HG03565 (cell line): ENCODE data around the gene NTF3.

Experiments
- ATAC-seq: cut with Tn5 transposase; IDR thresholded peaks from one replicate; pipeline ENCODE4 v1.9.1; 2021; ENCODE audit warnings: mild to moderate bottlenecking, moderate library complexity; ENCODE audit not compliant: unreplicated experiment

Gene NTF3

DNA sequence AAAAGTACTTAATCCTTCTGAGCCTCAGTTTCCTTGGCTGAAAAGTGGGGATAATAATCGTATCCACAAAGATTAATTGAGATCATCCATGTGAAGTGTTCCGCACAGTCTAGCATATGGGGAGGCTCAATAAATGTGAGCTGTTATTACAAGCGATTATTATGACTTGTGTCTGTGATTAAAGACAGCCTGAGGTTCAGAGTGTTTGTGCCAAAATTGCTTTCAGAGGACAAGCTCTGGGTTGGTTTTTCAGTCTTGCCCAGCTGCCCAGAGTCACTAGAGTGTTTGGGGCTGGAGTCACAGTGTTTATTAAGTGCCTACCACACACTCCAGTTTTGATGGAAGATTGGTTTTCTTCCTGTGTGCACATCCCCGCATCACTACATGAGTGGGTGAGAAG is 53.5 kb downstream of the NTF3 start:
- ATAC-seq, result no peak

DNA sequence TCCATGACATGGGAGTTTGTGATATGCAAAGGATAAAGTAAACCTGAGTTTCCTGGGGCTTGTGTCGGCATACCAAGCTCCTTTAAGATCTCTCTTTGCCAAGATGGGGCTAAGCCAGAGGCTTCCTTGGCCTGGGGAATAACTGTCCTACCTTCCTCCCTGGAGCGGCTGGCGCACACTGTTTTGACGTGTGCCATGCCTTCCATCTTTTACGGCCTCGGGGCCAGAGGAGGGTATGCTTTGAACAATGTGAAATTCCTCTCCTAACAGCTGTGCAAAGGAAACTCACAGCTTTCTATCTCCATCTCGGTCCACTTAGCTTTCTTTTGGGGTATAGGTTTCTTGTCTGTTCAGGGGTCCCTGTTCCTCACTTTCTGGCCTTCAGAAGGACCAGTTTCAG is 55.2 kb downstream of the NTF3 start:
- ATAC-seq, result no peak

DNA sequence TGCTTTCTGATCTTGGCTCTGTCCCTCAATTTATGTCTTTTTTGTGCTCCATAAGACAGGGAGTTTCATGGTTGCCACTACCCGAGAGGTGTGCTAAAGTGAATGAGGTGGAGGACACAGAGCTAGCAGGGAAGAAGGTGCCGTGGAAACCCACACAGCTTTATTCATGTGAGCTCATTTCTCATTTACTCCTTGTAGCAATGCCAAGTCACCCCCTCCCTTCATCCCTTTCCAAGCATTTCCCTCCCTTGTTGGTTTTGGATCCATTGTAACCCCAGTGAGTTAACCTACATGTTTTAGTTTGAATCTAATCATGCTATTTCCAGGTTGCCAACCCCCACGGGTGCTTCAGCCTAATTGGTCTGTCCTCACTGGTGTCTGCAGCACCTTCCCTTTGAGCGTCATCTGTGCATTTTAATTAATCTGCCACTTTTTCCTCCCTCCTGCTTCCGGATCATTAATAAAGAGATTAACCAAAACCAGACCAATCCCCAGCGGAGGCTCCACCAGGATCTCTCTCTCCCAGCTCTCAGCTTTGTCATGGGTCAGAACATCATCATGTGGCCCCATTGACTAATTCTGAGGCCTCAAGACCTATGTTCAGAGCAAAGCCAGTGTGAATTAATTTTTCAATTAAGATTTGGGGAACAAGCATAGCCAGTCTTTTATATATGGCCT is 56.2 kb downstream of the NTF3 start:
- no peak for ATAC-seq

DNA sequence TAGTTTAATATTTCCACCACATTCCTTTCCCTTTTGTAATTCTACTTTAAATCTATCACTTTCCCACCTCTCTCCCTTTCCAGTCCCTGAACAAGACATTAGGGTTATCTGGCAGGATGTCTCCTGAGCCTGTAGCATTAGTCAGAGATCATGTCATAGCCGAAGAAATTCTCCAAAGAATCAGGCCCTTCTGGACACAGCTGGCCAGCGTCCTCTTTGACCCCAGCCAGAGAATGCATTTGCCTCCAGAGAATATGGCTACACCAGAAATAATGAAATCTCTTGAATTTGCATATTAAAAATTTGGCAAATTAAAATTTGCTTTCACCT is 56.7 kb downstream of the NTF3 start:
- no peak for ATAC-seq

DNA sequence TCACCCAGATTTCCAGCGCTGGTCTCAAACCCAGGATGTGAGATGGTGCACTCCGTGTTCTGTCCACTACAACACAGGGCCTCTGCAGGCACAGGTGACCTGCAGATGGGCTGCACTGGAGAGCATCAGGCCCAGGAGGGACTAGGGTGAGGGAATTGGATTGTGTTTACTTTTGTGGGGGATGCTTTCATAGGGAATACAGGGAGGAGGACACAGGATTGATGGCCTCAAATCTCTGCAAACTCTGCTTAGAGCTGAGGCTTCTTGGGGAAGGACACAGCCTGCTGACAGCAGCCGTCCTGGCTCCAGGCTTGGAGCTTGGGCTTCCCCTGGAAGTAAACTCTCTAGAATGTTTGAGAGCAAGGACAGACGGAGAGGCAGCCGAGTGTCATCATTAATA is 57.1 kb downstream of the NTF3 start:
- no peak for ATAC-seq

DNA sequence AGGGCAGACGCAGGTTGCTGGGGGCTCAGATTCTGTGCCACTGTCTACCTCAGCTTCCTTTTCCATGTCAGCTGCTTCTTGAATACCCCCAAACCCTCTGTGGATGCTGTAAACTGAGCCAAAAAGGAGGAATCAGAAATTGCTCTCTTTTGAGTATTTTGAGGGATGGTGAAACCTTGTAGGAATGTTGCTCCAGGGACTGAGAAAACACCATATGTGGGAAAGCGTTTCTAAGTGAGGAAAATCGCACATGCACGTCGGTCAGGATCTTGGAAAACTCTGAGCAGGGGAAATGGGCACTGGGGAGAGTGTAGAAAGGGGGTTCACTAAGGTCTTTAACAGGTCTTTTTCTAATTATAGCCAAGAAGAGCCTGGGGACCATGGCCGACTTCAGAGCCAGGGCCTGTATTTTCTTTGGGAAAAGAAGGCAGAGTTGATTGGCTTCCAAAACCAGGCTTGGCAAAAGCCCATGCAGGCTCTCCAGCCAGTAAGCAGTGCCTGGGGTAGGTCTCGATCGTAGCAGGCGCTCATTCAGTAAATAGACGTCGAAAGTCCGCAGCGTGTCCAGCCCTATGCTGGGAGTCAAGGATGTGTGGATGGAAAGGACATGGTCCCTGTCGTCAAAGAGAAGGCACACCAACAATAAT is 58.0 kb downstream of the NTF3 start:
- no peak for ATAC-seq

DNA sequence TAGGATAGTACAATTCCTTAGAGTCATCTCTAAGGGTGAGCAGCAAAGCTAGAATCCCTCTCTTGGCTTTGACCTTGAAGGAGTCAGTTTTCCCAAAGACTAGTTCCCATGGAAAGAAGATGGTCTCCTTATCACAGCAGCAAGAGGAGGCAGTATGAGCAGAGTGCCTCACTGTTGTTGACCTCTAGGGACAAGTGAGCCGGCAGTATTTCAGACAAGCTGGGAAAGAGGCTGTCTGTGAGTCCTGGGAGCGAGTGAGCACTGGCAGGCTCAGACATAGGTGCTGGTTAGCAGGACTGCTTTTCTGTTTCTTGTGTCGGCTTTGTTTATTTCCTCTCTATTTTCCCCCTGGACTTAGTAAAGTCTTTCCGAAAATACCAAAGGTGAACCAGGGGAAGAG is 60.7 kb downstream of the NTF3 start:
- ATAC-seq, result no peak

DNA sequence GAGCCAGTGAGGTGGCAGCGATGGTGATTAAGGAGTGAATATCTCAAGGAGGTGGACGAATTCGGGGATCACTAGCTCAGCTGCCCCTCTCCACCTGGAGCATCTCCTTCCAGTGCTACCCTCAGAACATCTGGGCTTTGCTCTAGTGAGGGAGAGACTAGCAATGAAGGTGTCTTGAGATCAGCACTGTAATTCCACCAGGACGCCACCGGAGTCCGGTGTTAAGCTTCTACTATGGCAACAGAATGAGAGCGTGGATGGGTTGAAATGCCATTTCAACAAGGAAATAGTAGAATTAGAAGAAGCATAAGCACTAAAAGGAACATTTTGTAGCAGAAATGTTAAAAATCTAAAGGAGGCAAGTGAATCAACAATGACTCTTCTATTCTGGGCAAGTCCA is 61.1 kb downstream of the NTF3 start:
- no peak for ATAC-seq

DNA sequence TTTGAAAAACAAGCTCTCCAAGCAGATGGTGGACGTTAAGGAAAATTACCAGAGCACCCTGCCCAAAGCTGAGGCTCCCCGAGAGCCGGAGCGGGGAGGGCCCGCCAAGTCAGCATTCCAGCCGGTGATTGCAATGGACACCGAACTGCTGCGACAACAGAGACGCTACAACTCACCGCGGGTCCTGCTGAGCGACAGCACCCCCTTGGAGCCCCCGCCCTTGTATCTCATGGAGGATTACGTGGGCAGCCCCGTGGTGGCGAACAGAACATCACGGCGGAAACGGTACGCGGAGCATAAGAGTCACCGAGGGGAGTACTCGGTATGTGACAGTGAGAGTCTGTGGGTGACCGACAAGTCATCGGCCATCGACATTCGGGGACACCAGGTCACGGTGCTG is 62.4 kb downstream of the NTF3 start:
- ATAC-seq, result no peak

DNA sequence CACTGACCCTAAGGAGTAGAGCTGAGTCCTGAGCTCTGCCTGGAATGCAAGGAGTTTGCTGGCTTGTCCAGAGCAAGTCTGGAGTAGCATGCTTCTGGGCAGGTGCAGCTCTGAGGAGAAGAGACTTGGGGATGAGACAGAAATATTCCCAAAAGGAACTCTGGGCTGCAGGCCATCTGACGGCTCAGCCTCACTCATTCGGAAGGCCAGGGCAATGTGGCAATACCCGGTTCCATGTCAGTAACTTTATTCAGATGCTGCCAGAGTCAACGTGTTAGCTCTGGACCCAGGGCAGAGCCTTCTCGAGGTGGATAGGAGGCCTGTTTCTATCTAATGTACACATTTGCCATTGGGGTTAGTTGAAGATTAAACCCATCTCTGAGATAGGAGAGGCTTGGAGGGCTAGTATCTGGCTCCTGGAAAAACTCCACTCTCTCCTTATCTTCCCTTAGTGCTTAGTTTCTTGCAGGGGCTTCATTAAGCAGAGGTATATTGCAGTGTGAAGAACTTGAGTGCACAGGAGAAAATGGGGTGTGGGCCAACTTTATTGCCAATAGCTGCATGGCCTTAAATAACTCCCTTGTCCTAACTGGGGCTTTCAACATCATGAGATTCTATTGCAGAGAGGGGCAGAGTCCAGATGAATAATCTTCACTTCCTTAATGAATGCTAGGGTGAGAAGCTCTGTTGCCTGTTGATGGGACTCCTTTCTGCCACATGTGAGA is 65.6 kb downstream of the NTF3 start:
- ATAC-seq, result no peak

DNA sequence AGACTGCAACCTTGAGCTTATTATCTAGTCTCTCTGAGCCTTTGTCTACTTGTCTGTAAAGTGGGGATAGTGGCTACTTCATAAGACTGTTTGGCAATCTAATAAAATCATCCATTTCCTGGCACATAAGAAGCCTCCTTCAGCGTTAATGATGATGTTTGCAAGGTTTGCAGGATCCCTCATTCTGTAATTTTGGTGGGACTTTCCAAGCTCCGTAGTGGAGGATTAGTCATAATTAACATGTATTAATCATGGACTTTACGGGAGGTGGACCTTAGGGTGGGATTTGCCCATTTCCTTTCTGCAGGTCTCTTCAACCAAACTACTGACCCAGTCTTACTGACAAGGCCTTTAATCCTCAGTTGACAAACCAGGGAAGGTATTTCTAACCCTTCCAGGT is 66.2 kb downstream of the NTF3 start:
- ATAC-seq, result no peak

DNA sequence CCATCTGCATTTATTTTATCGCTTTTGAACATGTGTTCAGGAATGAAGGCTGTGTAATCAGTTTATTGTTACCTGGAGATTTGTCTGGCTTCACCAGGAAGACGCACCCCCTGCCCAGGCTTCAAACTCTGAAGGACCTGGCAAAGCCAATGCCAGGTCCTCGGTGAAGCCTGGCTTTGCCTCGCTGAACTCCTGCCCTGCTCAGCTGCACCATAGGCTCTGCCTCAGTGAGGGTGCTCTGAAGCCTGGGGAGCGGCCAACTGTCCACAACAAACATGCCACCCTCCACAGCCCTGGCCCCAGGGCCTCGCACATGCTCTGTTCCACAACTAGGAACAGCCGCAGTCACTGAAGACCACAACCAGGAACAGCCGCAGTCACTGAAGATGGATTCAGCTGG is 66.9 kb downstream of the NTF3 start:
- ATAC-seq, result no peak

DNA sequence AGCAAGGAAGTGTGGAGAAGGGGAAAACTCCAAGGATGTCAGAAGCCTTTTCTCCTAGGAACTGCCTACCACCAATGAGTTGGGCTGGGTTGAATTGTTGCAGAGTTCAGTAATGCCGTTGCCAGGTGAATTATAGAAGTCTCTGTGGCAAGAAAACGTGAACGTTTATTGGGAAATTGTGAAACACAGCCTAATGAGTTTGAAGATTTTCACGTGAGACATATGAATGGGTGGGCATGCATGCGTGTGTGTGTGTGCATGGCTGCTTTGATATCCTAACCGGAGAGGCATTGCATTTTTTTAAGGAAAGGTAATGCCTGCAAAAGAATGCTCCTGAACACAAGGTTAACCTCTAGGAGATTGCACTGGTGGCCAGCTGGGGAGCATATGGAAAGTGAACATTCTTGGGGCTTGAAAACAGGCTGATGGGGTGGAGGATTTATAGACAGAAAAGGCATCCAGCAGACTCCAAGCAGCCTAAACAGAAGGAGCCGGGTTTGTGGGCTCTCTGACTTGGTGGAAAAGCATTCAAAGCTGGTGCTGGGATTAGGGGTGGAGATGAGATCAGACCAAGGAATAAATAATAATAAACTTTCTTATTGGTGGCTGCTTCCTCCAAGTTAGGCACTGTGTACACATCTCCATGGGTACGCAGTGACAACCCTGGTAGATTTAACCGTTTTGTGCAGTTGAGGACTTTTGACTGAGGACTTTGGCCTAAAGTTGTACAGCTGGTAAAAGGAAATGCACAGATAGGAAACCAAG is 67.8 kb downstream of the NTF3 start:
- ATAC-seq, result no peak

DNA sequence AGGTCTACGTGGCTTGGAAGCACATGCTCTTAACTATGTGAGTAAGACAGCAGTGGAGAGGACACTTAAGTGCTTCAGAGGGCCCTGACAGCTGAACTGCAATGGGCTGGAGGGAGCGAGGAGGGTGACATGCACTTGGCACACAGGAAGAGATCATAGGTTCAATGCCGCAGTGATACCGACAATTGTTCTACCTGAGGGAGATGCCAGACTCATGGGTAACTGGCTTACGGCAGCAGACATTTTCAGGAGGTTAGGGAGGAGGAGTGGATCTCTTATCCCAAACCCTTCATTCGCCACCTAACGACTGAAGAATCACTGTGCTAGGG is 68.4 kb downstream of the NTF3 start:
- ATAC-seq, result no peak

DNA sequence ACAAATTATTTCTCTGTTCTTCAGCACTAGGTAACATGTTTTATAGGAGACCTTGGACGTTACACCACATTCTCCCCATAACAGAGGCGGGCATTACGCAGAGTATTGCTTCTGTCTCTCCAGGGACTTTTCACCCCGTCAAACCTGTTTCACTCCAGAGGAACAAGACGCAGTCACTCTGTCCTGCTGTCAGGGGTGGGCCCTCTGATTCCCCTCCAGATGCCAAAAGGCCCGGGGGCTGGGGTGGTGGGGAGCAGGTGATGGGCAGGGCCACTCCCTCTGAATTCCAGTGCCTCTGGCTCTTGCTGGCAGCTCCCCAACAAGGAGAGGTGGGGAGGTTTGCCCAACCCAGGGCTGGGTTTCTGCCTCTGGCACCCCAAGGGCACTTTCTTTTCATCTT is 71.9 kb downstream of the NTF3 start:
- ATAC-seq, result no peak

DNA sequence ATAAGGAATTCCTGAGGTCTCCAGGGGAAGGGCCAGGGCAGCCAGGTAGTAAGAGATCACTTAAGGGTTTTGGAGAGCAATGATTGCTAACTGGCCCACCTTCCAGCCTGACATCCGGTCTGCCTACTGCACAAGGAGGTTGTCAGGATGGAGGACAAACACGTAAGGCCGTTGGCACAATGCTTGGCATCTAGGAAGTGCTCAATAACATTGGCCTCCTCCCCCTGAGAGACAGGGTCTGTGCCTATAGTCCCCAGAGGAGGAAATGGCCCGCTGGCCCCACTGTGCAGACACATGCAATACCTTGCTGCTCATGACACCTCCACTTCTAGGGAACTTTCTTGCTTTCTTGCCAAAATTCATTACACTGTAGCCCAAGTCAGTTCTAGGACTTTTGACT is 73.2 kb downstream of the NTF3 start:
- no peak for ATAC-seq

DNA sequence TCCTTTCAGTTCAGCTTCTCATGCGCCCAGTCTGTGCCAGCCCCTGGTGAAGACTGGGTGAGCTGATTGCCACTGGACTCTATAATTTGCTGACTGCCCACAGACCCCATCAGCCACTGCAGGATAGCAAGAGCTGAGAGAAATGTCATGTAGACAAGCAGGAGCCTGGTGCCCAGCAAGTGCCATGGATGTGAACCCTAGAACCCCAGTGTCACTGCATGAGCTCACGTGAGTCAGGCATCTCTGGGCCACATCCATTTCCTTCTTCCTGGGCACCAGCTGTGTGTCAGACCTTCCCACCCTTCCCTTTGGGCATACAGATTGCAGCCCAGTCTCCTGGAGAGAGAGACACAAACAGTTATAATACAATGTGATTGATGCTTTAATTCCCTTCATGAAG is 73.8 kb downstream of the NTF3 start:
- ATAC-seq, result no peak

DNA sequence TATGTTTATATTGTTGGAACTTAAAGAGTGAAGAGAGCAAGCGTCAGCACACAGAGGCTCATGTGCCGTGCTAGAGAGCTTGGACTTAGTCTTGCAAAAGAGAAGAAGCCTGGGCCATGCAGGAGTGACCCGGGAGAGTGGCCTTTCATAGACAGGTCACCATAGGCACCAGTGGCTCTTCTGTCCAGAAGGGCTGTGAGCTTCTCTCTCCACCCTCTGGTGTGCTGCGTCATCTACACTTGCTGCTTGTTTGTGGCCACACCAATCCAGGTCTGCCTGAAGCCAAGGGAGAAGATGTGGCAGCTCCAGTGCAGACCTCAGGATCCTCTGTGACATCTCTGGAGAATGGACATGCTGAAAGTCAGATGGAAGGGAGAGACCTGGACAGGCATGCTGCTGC is 74.4 kb downstream of the NTF3 start:
- ATAC-seq, result no peak

DNA sequence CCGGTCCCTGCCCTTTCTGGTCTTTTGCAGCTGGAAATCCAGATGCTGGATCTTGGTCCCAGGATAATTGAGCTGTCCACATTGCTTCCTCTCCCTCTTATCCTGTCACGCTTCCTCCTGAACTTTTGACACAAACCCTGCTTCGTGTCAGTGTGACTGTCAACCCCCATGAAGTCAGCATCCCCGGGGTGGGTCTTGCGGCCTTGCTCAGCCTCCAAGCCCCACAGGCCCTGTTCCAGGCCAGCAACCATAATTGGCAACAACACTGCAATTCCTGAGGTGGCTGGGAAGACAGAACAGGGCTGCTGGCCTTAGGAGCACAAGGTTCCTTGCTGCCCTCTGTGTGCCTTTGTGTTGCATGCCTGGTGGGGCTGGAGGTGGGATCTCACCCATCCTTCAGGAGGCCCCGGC is 74.9 kb downstream of the NTF3 start:
- ATAC-seq, result no peak

DNA sequence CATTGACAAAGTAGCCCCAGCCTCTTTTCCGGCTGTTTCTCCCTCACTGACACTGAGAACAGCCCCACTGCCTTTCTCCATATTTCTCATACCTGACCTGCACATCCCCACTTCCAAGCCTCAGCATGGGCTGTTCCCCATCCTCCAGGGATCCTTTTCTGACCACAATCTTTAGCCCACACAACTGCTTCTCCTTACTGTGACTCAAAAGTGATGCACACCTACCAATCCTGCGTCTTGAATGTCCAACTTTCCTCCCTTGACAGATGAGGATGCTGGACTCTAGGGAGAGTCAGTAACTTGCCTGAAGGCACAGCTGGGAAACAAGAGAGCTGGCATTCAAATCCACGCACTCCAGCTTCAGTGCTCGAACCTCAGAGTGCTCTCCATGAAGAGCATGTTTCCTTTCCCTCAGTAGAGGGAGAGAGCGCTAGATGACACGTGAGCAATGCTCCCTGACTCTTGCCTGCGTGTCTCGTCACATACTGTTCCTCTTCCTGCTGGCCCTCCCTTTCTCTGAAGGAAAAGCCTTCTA is 75.6 kb downstream of the NTF3 start:
- ATAC-seq, result no peak

DNA sequence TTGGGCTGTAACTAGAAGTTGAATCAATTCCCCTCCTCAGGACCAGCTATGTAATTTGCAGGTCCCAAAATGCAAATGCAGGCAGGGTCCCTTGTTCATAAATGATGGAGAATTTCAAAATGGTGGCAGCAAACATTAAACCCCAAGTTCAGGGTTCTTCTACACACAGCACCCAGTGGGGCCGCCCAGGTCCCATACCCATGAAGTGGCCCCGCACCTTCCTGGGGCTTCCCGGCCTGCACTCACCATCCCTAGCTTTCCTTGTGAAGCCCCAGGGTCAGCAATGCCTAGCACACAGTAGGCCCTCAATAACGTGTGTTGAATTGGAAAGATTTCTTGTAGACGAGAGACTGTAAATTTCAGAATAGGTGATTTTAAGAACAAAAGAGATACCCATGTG is 76.0 kb downstream of the NTF3 start:
- no peak for ATAC-seq

DNA sequence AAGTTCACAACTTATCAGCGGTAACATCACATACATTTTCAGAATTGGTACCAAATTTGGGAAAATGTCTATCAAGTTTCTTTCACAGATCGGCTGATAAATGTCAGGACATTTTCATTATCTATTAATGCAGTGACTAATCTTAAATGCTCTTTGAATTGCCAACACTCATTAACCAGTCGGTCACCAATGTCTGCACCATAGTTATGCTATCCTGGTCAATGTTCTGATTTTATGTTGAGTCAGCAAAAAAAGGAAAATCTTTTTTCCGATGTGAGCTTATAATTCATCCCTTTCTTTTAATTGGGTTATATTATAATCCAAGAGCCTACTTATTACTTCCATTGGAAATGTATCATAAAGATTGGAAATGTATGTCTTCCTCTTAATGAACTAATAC is 77.2 kb downstream of the NTF3 start:
- ATAC-seq, result no peak
